HepG2 (cell line): Measurements from ENCODE around the gene ARMH2. TPM values are rescaled to one million over a fixed set of nuclear protein-coding genes. Genes with fewer than 3 reads are reported as not detected.
A peak's percentile ranks its signal among the peaks of the same experiment; 100 is the strongest.

ENCODE experiments used
- ATAC-seq: fragments of 200-7000 bp; cut with Tn5 transposase; 3 replicates; pipeline ENCODE4 v1.9.1; 2020; ENCODE audit warnings: mild to moderate bottlenecking, moderate library complexity
- BruUV-seq: library from RNA; stranded (reverse); fragments of 400-500 nt; replicated peaks from 2 replicates; lab custom pipeline; 2021; lab: Mats Ljungman, UMichigan
- CTCF ChIA-PET: fragments of 300-600 bp; formaldehyde crosslinking; extraction: SDS; loops from one replicate; lab custom pipeline; 2021; ENCODE audit warnings: low total read pairs, inconsistent platforms, low intra/inter-chr PET ratio; lab: Yijun Ruan, JAX
- POLR2A ChIA-PET: fragments of 350-600 bp; sonication (Branson Sonifier 250); formaldehyde crosslinking; loops from one replicate; lab custom pipeline; 2020; ENCODE audit warnings: antibody characterized with exemption, inconsistent platforms; lab: Yijun Ruan, JAX
- DNase-seq: peaks from one replicate; pipeline ENCODE4 v3.0.0-alpha.2; 2015; ENCODE audit warnings: low spot score
- FAIRE-seq: peaks from 3 replicates; lab custom pipeline; 2011; peaks lifted over from hg19 to GRCh38; lab: Jason Lieb, UNC
- H2AFZ ChIP-seq: one replicate; pipeline ENCODE4 v1.6.1; 2011; ENCODE audit warnings: low read length, inconsistent platforms
- H3K27ac ChIP-seq: fragments of 300-600 bp; 3 replicates; pipeline ENCODE4 v1.8.0; 2011; ENCODE audit warnings: mixed run types, mild to moderate bottlenecking, mixed read lengths, low read length, inconsistent platforms; ENCODE audit not compliant: insufficient read depth; ENCODE audit errors: extremely low read length
- H3K27me3 ChIP-seq, 2 experiments: fragments of 200-600 bp in 1 of 2; 2 replicates in 1 of 2; 3 replicates in 1 of 2; pipeline versions ENCODE4 v1.6.0 to v1.8.0; 2011; ENCODE audit warnings: low read length in 2 of 2, mild to moderate bottlenecking in 2 of 2, moderate library complexity in 2 of 2, inconsistent platforms in 1 of 2; ENCODE audit not compliant: insufficient read depth in 2 of 2, control insufficient read depth in 1 of 2
- H3K36me3 ChIP-seq, 2 experiments: fragments of 200-600 bp in 1 of 2; replicated peaks in 1 of 2; 2 replicates in 1 of 2; 3 replicates in 1 of 2; pipeline versions ENCODE4 v1.5.1 to v1.8.0; 2011; ENCODE audit warnings: low read length in 2 of 2, inconsistent platforms in 1 of 2; ENCODE audit not compliant: insufficient read depth in 2 of 2, control insufficient read depth in 1 of 2
- H3K4me1 ChIP-seq: 2 replicates; pipeline ENCODE4 v1.5.1; 2012; ENCODE audit warnings: low read length, inconsistent platforms; ENCODE audit not compliant: insufficient read depth
- H3K4me2 ChIP-seq: 2 replicates; pipeline ENCODE4 v1.6.0; 2011; ENCODE audit warnings: low read depth, low read length, inconsistent platforms
- H3K4me3 ChIP-seq, 3 experiments: fragments of 200-600 bp in 1 of 3; sonication (generic), shearing (Covaris generic) in 1 of 3; replicated peaks in 1 of 3; 2 replicates each; pipeline ENCODE4 v1.5.1; 2011 to 2016; ENCODE audit warnings: low read length in 3 of 3, inconsistent platforms in 2 of 3, low read depth in 2 of 3, mild to moderate bottlenecking in 2 of 3, control low read depth in 1 of 3, mixed read lengths in 1 of 3; ENCODE audit not compliant: insufficient read depth in 1 of 3
- H3K79me2 ChIP-seq: one replicate; pipeline ENCODE4 v1.6.1; 2011; ENCODE audit warnings: low read length, inconsistent platforms; ENCODE audit not compliant: insufficient read depth
- H3K9ac ChIP-seq: 2 replicates; pipeline ENCODE4 v1.6.0; 2011; ENCODE audit warnings: mild to moderate bottlenecking, low read depth, low read length, inconsistent platforms; ENCODE audit not compliant: insufficient read depth
- H3K9me3 ChIP-seq: 2 replicates; pipeline ENCODE4 v1.5.1; 2012; ENCODE audit warnings: mild to moderate bottlenecking, low read length
- H4K20me1 ChIP-seq: 2 replicates; pipeline ENCODE4 v1.6.0; 2011; ENCODE audit warnings: inconsistent platforms, mild to moderate bottlenecking, low read length, moderate library complexity; ENCODE audit not compliant: insufficient read depth
- ELF1 ChIP-seq: sonication (generic); formaldehyde crosslinking; IDR thresholded peaks from 2 replicates; pipeline ENCODE4 v1.4.0; 2020; ENCODE audit warnings: missing genetic modification reagents
- ELF3 ChIP-seq: IDR thresholded peaks from 2 replicates; pipeline ENCODE4 v1.6.1; 2016; ENCODE audit warnings: missing genetic modification reagents, missing compliant biosample characterization
- FOXK1 ChIP-seq: sonication (generic); formaldehyde crosslinking; IDR thresholded peaks from 2 replicates; pipeline ENCODE4 v1.4.0; 2020; ENCODE audit warnings: low read depth, missing genetic modification reagents, borderline replicate concordance
- HNF4A ChIP-seq: sonication (generic); formaldehyde crosslinking; IDR thresholded peaks from 2 replicates; pipeline ENCODE4 v1.4.0; 2020; ENCODE audit warnings: missing genetic modification reagents
- NFIB ChIP-seq: sonication (generic); formaldehyde crosslinking; IDR thresholded peaks from 2 replicates; pipeline ENCODE4 v1.9.0; 2021; ENCODE audit warnings: missing genetic modification reagents, mild to moderate bottlenecking, borderline replicate concordance
- PAF1 ChIP-seq: IDR thresholded peaks from 2 replicates; pipeline ENCODE4 v1.6.1; 2016; ENCODE audit warnings: missing genetic modification reagents, missing compliant biosample characterization
- PHF20 ChIP-seq: sonication (generic); formaldehyde crosslinking; IDR thresholded peaks from 2 replicates; pipeline ENCODE4 v1.5.0; 2020; ENCODE audit warnings: mild to moderate bottlenecking, missing genetic modification reagents
- POGZ ChIP-seq: sonication (generic); formaldehyde crosslinking; IDR thresholded peaks from 2 replicates; pipeline ENCODE4 v1.4.0; 2020; ENCODE audit warnings: mild to moderate bottlenecking, missing genetic modification reagents
- RARG ChIP-seq: sonication (generic); formaldehyde crosslinking; IDR thresholded peaks from 2 replicates; pipeline ENCODE4 v1.4.0; 2020; ENCODE audit warnings: low read depth, mild to moderate bottlenecking, missing genetic modification reagents
- RFX1 ChIP-seq: fragments of 450-650 bp; IDR thresholded peaks from 2 replicates; pipeline ENCODE4 v1.6.1; 2017
- ZNF451 ChIP-seq: sonication (generic); formaldehyde crosslinking; IDR thresholded peaks from 2 replicates; pipeline ENCODE4 v1.5.0; 2020; ENCODE audit warnings: mild to moderate bottlenecking, missing genetic modification reagents
- ZNF543 ChIP-seq: sonication (generic); formaldehyde crosslinking; IDR thresholded peaks from 2 replicates; pipeline ENCODE4 v1.4.0; 2020; ENCODE audit warnings: mild to moderate bottlenecking, missing genetic modification reagents
- ZNF547 ChIP-seq: sonication (generic); formaldehyde crosslinking; IDR thresholded peaks from 2 replicates; pipeline ENCODE4 v1.5.1; 2020; ENCODE audit warnings: mild to moderate bottlenecking, missing genetic modification reagents
- ZNF619 ChIP-seq: sonication (generic); formaldehyde crosslinking; IDR thresholded peaks from 2 replicates; pipeline ENCODE4 v1.4.0; 2020; ENCODE audit warnings: mild to moderate bottlenecking, missing genetic modification reagents
- ZNF766 ChIP-seq: sonication (generic); formaldehyde crosslinking; IDR thresholded peaks from 2 replicates; pipeline ENCODE4 v1.5.0; 2020; ENCODE audit warnings: missing genetic modification reagents, borderline replicate concordance
- ZNF792 ChIP-seq: IDR thresholded peaks from 2 replicates; pipeline ENCODE4 v1.6.1; 2016
- ZNF83 ChIP-seq: sonication (generic); formaldehyde crosslinking; IDR thresholded peaks from 2 replicates; pipeline ENCODE4 v1.4.0; 2020; ENCODE audit warnings: missing genetic modification reagents, mild to moderate bottlenecking, borderline replicate concordance
- WGBS: methylation state at CpG from one replicate; pipeline ENCODE4 v1.1.6; 2017; ENCODE audit warnings: low lambda C conversion rate; 5-methylcytosine and 5-hydroxymethylcytosine counted together
- in situ Hi-C: cut with HindIII; loops from 2 replicates; pipeline ENCODE4 v1.10.0; 2017; ENCODE audit warnings: low pct_unique_long_range_greater_than_20kb; ENCODE audit not compliant: extremely low pct_ligation_motif_present
- intact Hi-C: fragments of 100-400 bp; cut with micrococcal nuclease; formaldehyde crosslinking; loops from one replicate; pipeline ENCODE4 v1.10.0; 2022; ENCODE audit not compliant: unreplicated experiment
- polyA plus RNA-seq, 8 experiments: library from polyadenylated mRNA; depleted of rRNA in 3 of 8; stranded (reverse) in 7 of 8; unstranded in 1 of 8; fragments of >200 nt; fragmentation: Illumina TruSeq in 4 of 8; extraction: Trizol in 4 of 8; gene quantifications; 2 replicates each; pipeline versions ENCODE4 v1.2.1 to v1.2.3, GENCODE V29; 2011 to 2016; ENCODE audit warnings: low read depth in 4 of 8, missing spikeins in 1 of 8, mixed read lengths in 1 of 8; ENCODE audit not compliant: insufficient read depth in 1 of 8
- total RNA-seq, 5 experiments: library from RNA; depleted of rRNA; stranded (reverse); fragments of >200 nt; fragmentation: Illumina TruSeq; extraction: Trizol; gene quantifications; 2 replicates each; pipeline ENCODE4 v1.2.3, GENCODE V29; 2016; ENCODE audit warnings: low read depth in 1 of 5
- TF ChIP-seq, protein P1 (sequence below): sonication (generic); formaldehyde crosslinking; IDR thresholded peaks from 2 replicates; pipeline ENCODE4 v1.4.0; 2020; ENCODE audit warnings: missing genetic modification reagents, mild to moderate bottlenecking, borderline replicate concordance
- TF ChIP-seq, protein P2 (sequence below): sonication (generic); formaldehyde crosslinking; IDR thresholded peaks from 2 replicates; pipeline ENCODE4 v1.4.0; 2020; ENCODE audit warnings: missing genetic modification reagents

Gene ARMH2
- total and polyA plus RNA-seq, 2 of the 13 experiments (the other 11 are each of a cell fraction or from before 2014, with no cell fraction given): not detected

DNA sequence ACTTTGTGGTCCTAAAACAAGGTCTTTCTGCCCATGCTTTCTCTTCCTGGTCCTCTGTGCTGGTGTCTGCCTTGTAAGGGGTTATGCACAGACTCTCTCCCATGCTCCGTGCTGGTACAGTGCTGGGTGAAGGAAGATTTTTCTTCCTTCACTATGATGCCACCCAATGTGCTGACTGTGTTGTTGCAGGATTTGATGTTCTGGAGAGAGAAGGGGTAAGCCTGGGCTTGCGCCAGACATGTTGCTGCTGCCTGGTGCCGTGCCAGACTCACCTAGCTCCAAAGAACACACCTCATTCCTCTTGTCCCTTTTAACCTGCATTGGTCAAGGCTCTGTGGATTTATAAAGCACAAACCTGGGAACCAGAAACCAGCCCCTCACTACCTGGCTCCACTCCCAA lies 28.4 kb upstream of the ARMH2 start (continued):
- TF ChIP-seq, protein P1, sequence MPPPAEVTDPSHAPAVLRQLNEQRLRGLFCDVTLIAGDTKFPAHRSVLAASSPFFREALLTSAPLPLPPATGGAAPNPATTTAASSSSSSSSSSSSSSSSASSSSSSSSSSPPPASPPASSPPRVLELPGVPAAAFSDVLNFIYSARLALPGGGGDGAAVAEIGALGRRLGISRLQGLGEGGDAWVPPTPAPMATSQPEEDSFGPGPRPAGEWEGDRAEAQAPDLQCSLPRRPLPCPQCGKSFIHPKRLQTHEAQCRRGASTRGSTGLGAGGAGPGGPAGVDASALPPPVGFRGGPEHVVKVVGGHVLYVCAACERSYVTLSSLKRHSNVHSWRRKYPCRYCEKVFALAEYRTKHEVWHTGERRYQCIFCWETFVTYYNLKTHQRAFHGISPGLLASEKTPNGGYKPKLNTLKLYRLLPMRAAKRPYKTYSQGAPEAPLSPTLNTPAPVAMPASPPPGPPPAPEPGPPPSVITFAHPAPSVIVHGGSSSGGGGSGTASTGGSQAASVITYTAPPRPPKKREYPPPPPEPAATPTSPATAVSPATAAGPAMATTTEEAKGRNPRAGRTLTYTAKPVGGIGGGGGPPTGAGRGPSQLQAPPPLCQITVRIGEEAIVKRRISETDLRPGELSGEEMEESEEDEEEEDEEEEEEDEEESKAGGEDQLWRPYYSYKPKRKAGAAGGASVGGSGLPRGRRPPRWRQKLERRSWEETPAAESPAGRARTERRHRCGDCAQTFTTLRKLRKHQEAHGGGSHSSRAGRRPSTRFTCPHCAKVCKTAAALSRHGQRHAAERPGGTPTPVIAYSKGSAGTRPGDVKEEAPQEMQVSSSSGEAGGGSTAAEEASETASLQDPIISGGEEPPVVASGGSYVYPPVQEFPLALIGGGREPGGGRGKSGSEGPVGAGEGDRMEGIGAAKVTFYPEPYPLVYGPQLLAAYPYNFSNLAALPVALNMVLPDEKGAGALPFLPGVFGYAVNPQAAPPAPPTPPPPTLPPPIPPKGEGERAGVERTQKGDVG: no peak

DNA sequence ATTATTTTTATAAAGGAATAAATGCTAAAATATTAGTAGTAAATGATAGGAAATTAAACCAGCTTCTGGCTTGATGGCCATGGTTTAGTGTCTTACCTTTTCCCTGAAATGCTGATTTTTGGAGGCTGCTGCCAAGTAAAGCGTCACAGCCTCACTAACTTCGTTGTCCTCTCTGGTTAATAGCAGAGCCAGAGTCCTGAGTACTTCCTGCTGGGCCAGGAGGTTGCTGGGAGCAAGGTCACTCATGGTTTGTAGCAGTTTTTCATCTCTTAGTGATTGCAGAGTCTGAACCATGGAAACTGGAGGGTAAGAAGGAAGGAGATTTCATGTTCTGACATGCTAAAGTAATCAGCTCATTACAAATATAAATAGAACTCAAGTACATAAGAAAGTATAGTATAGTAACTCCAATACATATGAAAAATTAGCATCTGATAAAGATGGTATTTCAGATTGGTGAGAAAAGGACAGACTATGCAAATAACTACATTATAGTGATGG lies 26.5 kb upstream of the ARMH2 start:
- Histone ChIP-seq H3K4me2 (0 out of 2 replicates have a peak overlapping the region, but pooled peaks have one; percentile 19), H4K20me1 (no peaks in the 10 kb centered on the region), H3K9me3 (no peaks in the 10 kb centered on the region), H2AFZ (no peak overlapping the region), H3K27ac (peak overlapping the region; percentile 38), H3K27me3 (no peaks in the 10 kb centered on the region), H3K79me2 (no peaks in the 10 kb centered on the region), H3K4me3 (no peak overlapping the region), H3K4me1 (peaks cover 58% of the 10 kb centered on the region), H3K36me3 (no peaks in the 10 kb centered on the region), H3K9ac (no peak overlapping the region)
- BruUV-seq: no TSS peak
- 25% methylated on average over 2 of the region's 2 CpGs for WGBS
- intact Hi-C loops: no loop called here
- no peak for DNase-seq
- in situ Hi-C loops: no loop called here
- ChIA-PET POLR2A (no interaction called here), CTCF (no interaction called here)
- FAIRE-seq: no peak
- peak; percentile 60 for ATAC-seq
- TF ChIP-seq, protein P2, sequence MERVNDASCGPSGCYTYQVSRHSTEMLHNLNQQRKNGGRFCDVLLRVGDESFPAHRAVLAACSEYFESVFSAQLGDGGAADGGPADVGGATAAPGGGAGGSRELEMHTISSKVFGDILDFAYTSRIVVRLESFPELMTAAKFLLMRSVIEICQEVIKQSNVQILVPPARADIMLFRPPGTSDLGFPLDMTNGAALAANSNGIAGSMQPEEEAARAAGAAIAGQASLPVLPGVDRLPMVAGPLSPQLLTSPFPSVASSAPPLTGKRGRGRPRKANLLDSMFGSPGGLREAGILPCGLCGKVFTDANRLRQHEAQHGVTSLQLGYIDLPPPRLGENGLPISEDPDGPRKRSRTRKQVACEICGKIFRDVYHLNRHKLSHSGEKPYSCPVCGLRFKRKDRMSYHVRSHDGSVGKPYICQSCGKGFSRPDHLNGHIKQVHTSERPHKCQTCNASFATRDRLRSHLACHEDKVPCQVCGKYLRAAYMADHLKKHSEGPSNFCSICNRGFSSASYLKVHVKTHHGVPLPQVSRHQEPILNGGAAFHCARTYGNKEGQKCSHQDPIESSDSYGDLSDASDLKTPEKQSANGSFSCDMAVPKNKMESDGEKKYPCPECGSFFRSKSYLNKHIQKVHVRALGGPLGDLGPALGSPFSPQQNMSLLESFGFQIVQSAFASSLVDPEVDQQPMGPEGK (CRISPR knock-in tag): no peak
- TF ChIP-seq POGZ (CRISPR knock-in tag) (peak; percentile 37; the same call in 1 of the 2 replicates), ZNF83 (CRISPR knock-in tag) (no peak), PHF20 (CRISPR knock-in tag) (no peak), FOXK1 (no peak), ELF3 (peak; percentile 75), ZNF543 (no peak), HNF4A (CRISPR knock-in tag) (peak; percentile 37; the same call in 1 of the 2 replicates), RFX1 (no peak), NFIB (CRISPR knock-in tag) (no peak), PAF1 (no peak), RARG (CRISPR knock-in tag) (no peak), ZNF547 (CRISPR knock-in tag) (no peak), ZNF766 (CRISPR knock-in tag) (no peak), ZNF451 (CRISPR knock-in tag) (no peak), ZNF619 (CRISPR knock-in tag) (no peak), ZNF792 (CRISPR knock-in tag) (peak; percentile 48; the same call in 1 of the 2 replicates), ELF1 (CRISPR knock-in tag) (peak; percentile 45; the same call in 1 of the 2 replicates)
